Gastrocnemius medialis (tissue), 4 donors: ENCODE data around the gene PSORS1C2. TPM values are rescaled to one million over a fixed set of nuclear protein-coding genes. Genes with fewer than 3 reads are reported as not detected.

Source experiments
- ATAC-seq, 2 donors: fragments of 150-250 bp; one replicate each; pipeline ENCODE4 v1.9.1; 2016
- DNase-seq, 2 donors: peaks; one replicate each; pipeline ENCODE4 v3.0.0-alpha.2; 2019
- H3K27ac ChIP-seq, 4 donors: fragments of 200-600 bp; sonication (generic); 1 replicate in 1 of 4; 2 replicates in 3 of 4; pipeline ENCODE4 v1.5.1; 2016 to 2018; ENCODE audit warnings: mild to moderate bottlenecking in 2 of 4, moderate library complexity in 1 of 4
- H3K27me3 ChIP-seq, 3 donors: fragments of 200-600 bp; sonication (generic) in 2 of 3; 1 replicate in 1 of 3; 2 replicates in 2 of 3; pipeline versions ENCODE4 v1.5.1 to v1.6.0; 2016 to 2019; ENCODE audit warnings: mild to moderate bottlenecking in 1 of 3, moderate library complexity in 1 of 3
- H3K36me3 ChIP-seq, 2 donors: fragments of 200-600 bp; sonication (generic) in 1 of 2; one replicate each; pipeline ENCODE4 v1.5.1; 2017 to 2018
- H3K4me1 ChIP-seq, 2 donors: fragments of 200-600 bp; sonication (generic) in 1 of 2; one replicate each; pipeline ENCODE4 v1.5.1; 2016 to 2017; ENCODE audit warnings: mild to moderate bottlenecking in 2 of 2
- H3K4me3 ChIP-seq, 4 donors: fragments of 200-600 bp; sonication (generic) in 3 of 4; 1 replicate in 1 of 4; 2 replicates in 3 of 4; pipeline ENCODE4 v1.5.1; 2016 to 2019; ENCODE audit warnings: mild to moderate bottlenecking in 2 of 4
- H3K9me3 ChIP-seq, 3 donors: fragments of 200-600 bp; sonication (generic) in 2 of 3; 1 replicate in 1 of 3; 2 replicates in 2 of 3; pipeline ENCODE4 v1.5.1; 2016 to 2019
- POLR2A ChIP-seq, 2 donors: fragments of 450-650 bp; IDR thresholded peaks; one replicate each; pipeline ENCODE4 v1.6.1; 2017; ENCODE audit warnings: antibody characterized with exemption in 2 of 2, mild to moderate bottlenecking in 2 of 2, moderate library complexity in 2 of 2
- in situ Hi-C, 4 donors: fragments of 200-750 bp; cut with MboI; loops; one replicate each; pipeline versions ENCODE4 v1.15.0 to v1.8.0; 2017; ENCODE audit warnings: low sequenced_read_pairs in 4 of 4
- intact Hi-C: fragments of 100-400 bp; cut with DNase I; formaldehyde crosslinking; loops from one replicate; pipeline ENCODE4 v1.15.1; 2023; ENCODE audit warnings: low total_unique reads
- total RNA-seq, 4 donors: library from RNA; depleted of rRNA; stranded (reverse); fragments of >200 nt; gene quantifications; one replicate each; pipeline versions ENCODE4 v1.1.0 to v1.2.3, GENCODE V29; 2016
- TF ChIP-seq, protein P1 (sequence below), 5 experiments: fragments of 450-650 bp in 3 of 5; fragments of 200-600 bp in 2 of 5; sonication (generic) in 2 of 5; IDR thresholded peaks in 4 of 5; conservative IDR thresholded peaks in 1 of 5; 1 replicate in 4 of 5; 2 replicates in 1 of 5; pipeline ENCODE4 v1.5.1; 2016 to 2019; ENCODE audit warnings: antibody characterized with exemption in 5 of 5, mild to moderate bottlenecking in 3 of 5, moderate library complexity in 3 of 5

Gene PSORS1C2
- total RNA-seq, 4 donors from 2014 or later, result not detected

- Histone ChIP-seq H3K27ac (peak within 1 kb of the TSS; percentile 82 to 89 (median 86)), H3K27me3 (no peaks in the 10 kb centered on the region), H3K4me1 (peaks cover 20 to 26% of the 10 kb centered on the region in 2 donors), H3K9me3 (no peaks in the 10 kb centered on the region), H3K36me3 (peaks cover 0 to 14% of the 10 kb centered on the region in 2 donors), H3K4me3 (peak within 1 kb of the TSS; percentile 60 to 86 (median 78))
- ATAC-seq, result peak; percentile 98
- peak; percentile 98 to 99 for DNase-seq
- in situ Hi-C loops, result no loop called here
- TF ChIP-seq POLR2A (IDR thresholded peaks at IDR 0.05), result peak; percentile 37 to 54
- TF ChIP-seq, protein P1, sequence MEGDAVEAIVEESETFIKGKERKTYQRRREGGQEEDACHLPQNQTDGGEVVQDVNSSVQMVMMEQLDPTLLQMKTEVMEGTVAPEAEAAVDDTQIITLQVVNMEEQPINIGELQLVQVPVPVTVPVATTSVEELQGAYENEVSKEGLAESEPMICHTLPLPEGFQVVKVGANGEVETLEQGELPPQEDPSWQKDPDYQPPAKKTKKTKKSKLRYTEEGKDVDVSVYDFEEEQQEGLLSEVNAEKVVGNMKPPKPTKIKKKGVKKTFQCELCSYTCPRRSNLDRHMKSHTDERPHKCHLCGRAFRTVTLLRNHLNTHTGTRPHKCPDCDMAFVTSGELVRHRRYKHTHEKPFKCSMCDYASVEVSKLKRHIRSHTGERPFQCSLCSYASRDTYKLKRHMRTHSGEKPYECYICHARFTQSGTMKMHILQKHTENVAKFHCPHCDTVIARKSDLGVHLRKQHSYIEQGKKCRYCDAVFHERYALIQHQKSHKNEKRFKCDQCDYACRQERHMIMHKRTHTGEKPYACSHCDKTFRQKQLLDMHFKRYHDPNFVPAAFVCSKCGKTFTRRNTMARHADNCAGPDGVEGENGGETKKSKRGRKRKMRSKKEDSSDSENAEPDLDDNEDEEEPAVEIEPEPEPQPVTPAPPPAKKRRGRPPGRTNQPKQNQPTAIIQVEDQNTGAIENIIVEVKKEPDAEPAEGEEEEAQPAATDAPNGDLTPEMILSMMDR (IDR thresholded peaks at IDR 0.05 in 4 of 5, conservative IDR thresholded peaks at IDR 0.05 in 1 of 5), result no peak
- intact Hi-C loops, result loop anchor here (1.0 to 5.0 kb wide), 3 partner anchors 28 to 114 kb away; partner anchors contain the start of gene HLA-C
Measured at GRCh38 chr6:31158140-31158862, 19.4 kb upstream of the PSORS1C2 start, which contains the start of gene TCF19. TSS of gene TCF19 (plus strand) at chr6:31158589. CDS start at chr6:31159470, 881 bp downstream.

- TF ChIP-seq, protein P1 (IDR thresholded peaks at IDR 0.05 in 4 of 5, conservative IDR thresholded peaks at IDR 0.05 in 1 of 5), result no peak
- TF ChIP-seq POLR2A (IDR thresholded peaks at IDR 0.05), result no peak
- peak within 1 kb of the TSS; percentile 60 to 86 (median 78) for H3K4me3 ChIP-seq
- H3K27me3 ChIP-seq, result no peaks in the 10 kb centered on the region
- no peaks in the 10 kb centered on the region for H3K9me3 ChIP-seq
- peak within 1 kb of the TSS; percentile 82 to 89 (median 86) for H3K27ac ChIP-seq
- intact Hi-C loops (loop anchor here (1.0 to 5.0 kb wide), 3 partner anchors 29 to 115 kb away; partner anchors contain the start of gene HLA-C), in situ Hi-C loops (no loop called here)
- H3K4me1 ChIP-seq, result peaks cover 20 to 26% of the 10 kb centered on the region in 2 donors
- H3K36me3 ChIP-seq, result peaks cover 0 to 14% of the 10 kb centered on the region in 2 donors
- no peak for DNase-seq
- no peak for ATAC-seq
Measured at GRCh38 chr6:31157513-31158139, 18.8 kb upstream of the PSORS1C2 start, which contains the start of gene CCHCR1. TSS of gene CCHCR1 (minus strand) at chr6:31157802. CDS start at chr6:31157600, 202 bp downstream.

DNA sequence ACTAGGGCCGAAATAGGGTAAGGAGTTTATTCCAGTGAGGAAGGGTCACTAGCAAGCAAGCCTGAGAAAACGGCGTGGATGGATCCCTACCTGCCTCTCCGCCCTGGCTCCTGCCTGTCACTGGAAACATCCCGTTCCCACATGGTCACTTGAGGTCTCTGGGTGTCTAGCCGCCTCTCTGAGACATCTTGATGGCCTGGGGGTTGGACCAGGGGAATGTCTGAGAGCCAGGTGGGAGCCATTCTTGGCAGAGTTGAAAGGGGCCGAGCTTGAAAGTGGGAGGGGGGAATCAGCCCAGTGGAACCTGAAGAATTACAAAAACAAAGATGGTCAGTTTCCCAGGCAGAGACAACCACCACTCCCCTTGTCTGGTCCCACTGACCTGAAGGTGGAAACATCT lies 17.8 kb upstream of the PSORS1C2 start:
- H3K36me3 ChIP-seq, result peaks cover 0 to 14% of the 10 kb centered on the region in 2 donors
- no peak overlapping the region for H3K4me3 ChIP-seq
- intact Hi-C loops, result loop anchor here (5.0 kb wide), 1 partner anchor 116 kb away; the partner anchor contains the start of gene HLA-C
- peak overlapping the region in 2 of 4 donors; percentile 88 to 89 for H3K27ac ChIP-seq
- ATAC-seq, result no peak
- no peak for TF ChIP-seq POLR2A (IDR thresholded peaks at IDR 0.05)
- TF ChIP-seq, protein P1 (IDR thresholded peaks at IDR 0.05 in 4 of 5, conservative IDR thresholded peaks at IDR 0.05 in 1 of 5), result no peak
- in situ Hi-C loops, result no loop called here
- H3K9me3 ChIP-seq, result no peaks in the 10 kb centered on the region
- peaks cover 20 to 26% of the 10 kb centered on the region in 2 donors for H3K4me1 ChIP-seq
- H3K27me3 ChIP-seq, result no peaks in the 10 kb centered on the region
- DNase-seq, result no peak

DNA sequence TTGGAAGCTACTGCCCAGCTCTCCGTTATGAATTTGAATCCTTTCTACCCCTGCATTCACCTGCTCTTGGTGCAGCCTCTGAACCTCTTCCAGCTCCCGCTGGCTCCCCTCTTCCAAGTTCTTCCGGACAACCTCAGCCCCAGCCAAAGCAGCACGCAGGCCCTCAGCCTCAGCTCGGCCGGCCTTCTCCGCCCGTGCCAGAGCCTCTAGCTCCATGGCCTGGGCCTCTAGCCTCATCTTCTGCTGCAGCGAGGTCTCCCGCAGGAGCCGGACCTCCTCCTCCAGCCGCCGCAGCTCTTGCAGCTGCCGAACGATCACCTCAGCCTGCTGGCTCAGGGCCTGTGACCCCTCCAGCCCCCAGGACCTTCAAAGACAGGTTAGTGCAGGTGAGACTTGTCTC lies 15.6 kb upstream of the PSORS1C2 start:
- H3K36me3 ChIP-seq, result peaks cover 0 to 28% of the 10 kb centered on the region in 2 donors
- intact Hi-C loops, result no loop called here
- DNase-seq, result no peak
- H3K4me3 ChIP-seq, result no peak overlapping the region
- no peak for ATAC-seq
- no peak for TF ChIP-seq POLR2A (IDR thresholded peaks at IDR 0.05)
- TF ChIP-seq, protein P1 (IDR thresholded peaks at IDR 0.05 in 4 of 5, conservative IDR thresholded peaks at IDR 0.05 in 1 of 5), result no peak
- in situ Hi-C loops, result no loop called here
- H3K9me3 ChIP-seq, result no peaks in the 10 kb centered on the region
- peaks cover 19 to 26% of the 10 kb centered on the region in 2 donors for H3K4me1 ChIP-seq
- no peak overlapping the region for H3K27ac ChIP-seq
- no peaks in the 10 kb centered on the region for H3K27me3 ChIP-seq
